Fibroblast of pulmonary artery (primary cell): Measurements from ENCODE around the gene PSD.

Experiments
- DNase-seq: peaks from one replicate; pipeline ENCODE4 v3.0.0-alpha.2; 2010; ENCODE audit warnings: low read depth
- H3K4me3 ChIP-seq: replicated peaks from 2 replicates; pipeline ENCODE4 v1.5.1; 2011; ENCODE audit warnings: low read depth, mild to moderate bottlenecking, control low read depth, low read length, moderate library complexity
- CTCF ChIP-seq: IDR thresholded peaks from 2 replicates; pipeline ENCODE4 v1.5.1; 2011; ENCODE audit warnings: mild to moderate bottlenecking, control low read depth, low read length, inconsistent platforms; ENCODE audit errors: missing control alignments

The PSD gene

GRCh38 chr10:102452672-102453340 is 34.2 kb upstream of the PSD start:
- TF ChIP-seq CTCF = no peak
- peak; percentile 55 for DNase-seq
- H3K4me3 ChIP-seq = no peak overlapping the region

- peak within 1 kb of the TSS; percentile 73 for H3K4me3 ChIP-seq
- TF ChIP-seq CTCF = no peak
- DNase-seq = no peak
Observed at GRCh38 chr10:102451105-102451969, 32.8 kb upstream of the PSD start, which contains the start of gene C10orf95. Gene C10orf95, minus strand, starts transcription at chr10:102451543. Its CDS starts 450 bp downstream, at chr10:102451093.

- H3K4me3 ChIP-seq = peak overlapping the region; percentile 73
- DNase-seq = peak; percentile 77
- TF ChIP-seq CTCF = no peak
Observed at GRCh38 chr10:102450374-102451104, 32.0 kb upstream of the PSD start.

- TF ChIP-seq CTCF = no peak
- DNase-seq = no peak
- peak overlapping the region; percentile 73 for H3K4me3 ChIP-seq
Observed at GRCh38 chr10:102450124-102450373, 31.5 kb upstream of the PSD start.

- H3K4me3 ChIP-seq = peak overlapping the region; percentile 73
- TF ChIP-seq CTCF = no peak
- DNase-seq = peak; percentile 69
Observed at GRCh38 chr10:102449321-102450123, 30.9 kb upstream of the PSD start.

GRCh38 chr10:102444851-102445250 is 26.3 kb upstream of the PSD start:
- TF ChIP-seq CTCF = no peak
- no peak for DNase-seq
- no peak overlapping the region for H3K4me3 ChIP-seq
